ENCODE measurements around the gene LCP1.
A peak's percentile ranks its signal among the peaks of the same experiment; 100 is the strongest.

The LCP1 gene

GRCh38 chr13:46154136-46154801 is 27.7 kb downstream of the LCP1 start:
- DNase-seq: no peak

GRCh38 chr13:46152627-46153328 is 29.2 kb downstream of the LCP1 start:
- DNase-seq: no peak

GRCh38 chr13:46150134-46150693 is 31.8 kb downstream of the LCP1 start:
- DNase-seq: no peak

GRCh38 chr13:46149272-46150133 is 32.5 kb downstream of the LCP1 start:
- no peak for DNase-seq

- DNase-seq: no peak
Observed at GRCh38 chr13:46146898-46147297, 35.1 kb downstream of the LCP1 start.

- DNase-seq: no peak
Observed at GRCh38 chr13:46145950-46146349, 36.0 kb downstream of the LCP1 start.

GRCh38 chr13:46145135-46145534 is 36.8 kb downstream of the LCP1 start:
- no peak for DNase-seq

GRCh38 chr13:46143184-46143701 is 38.7 kb downstream of the LCP1 start:
- DNase-seq: no peak

GRCh38 chr13:46142776-46143175 is 39.2 kb downstream of the LCP1 start:
- no peak for DNase-seq

- DNase-seq: no peak
Observed at GRCh38 chr13:46140044-46140443, 41.9 kb downstream of the LCP1 start.

- peak; percentile 23 for DNase-seq
Observed at GRCh38 chr13:46137627-46138317, 44.2 kb downstream of the LCP1 start.

- no peak for DNase-seq
Observed at GRCh38 chr13:46136688-46137087, 45.3 kb downstream of the LCP1 start.

GRCh38 chr13:46134961-46135522 is 46.9 kb downstream of the LCP1 start:
- no peak for DNase-seq

- no peak for DNase-seq
Observed at GRCh38 chr13:46134494-46134893, 47.5 kb downstream of the LCP1 start.

GRCh38 chr13:46132109-46132508 is 49.9 kb downstream of the LCP1 start:
- no peak for DNase-seq

- no peak for DNase-seq
Observed at GRCh38 chr13:46131705-46132104, 50.3 kb downstream of the LCP1 start.

GRCh38 chr13:46129955-46130618 is 51.9 kb downstream of the LCP1 start:
- DNase-seq: no peak

GRCh38 chr13:46129124-46129523 is 52.9 kb downstream of the LCP1 start:
- no peak for DNase-seq

- no peak for DNase-seq
Observed at GRCh38 chr13:46127358-46128023, 54.5 kb downstream of the LCP1 start.

- DNase-seq: peak; percentile 74
Observed at GRCh38 chr13:46126552-46127357, 55.2 kb downstream of the LCP1 start.
